Ectodermal cell (in vitro differentiated cells): ENCODE measurements around the gene SLC1A2.

Experiments used
- H3K27ac ChIP-seq: 2 replicates; pipeline ENCODE4 v1.7.0; 2013; ENCODE audit warnings: mild to moderate bottlenecking, low read depth, low read length; ENCODE audit not compliant: insufficient read depth, poor library complexity, severe bottlenecking
- H3K27me3 ChIP-seq: 2 replicates; pipeline ENCODE4 v1.7.0; 2013; ENCODE audit warnings: mild to moderate bottlenecking, low read length; ENCODE audit not compliant: insufficient read depth, control insufficient read depth, poor library complexity, severe bottlenecking
- H3K36me3 ChIP-seq: one replicate; pipeline ENCODE4 v1.7.0; 2013; ENCODE audit warnings: low read length; ENCODE audit not compliant: control insufficient read depth, insufficient read depth
- H3K4me1 ChIP-seq: one replicate; pipeline ENCODE4 v1.7.0; 2013; ENCODE audit warnings: low read length; ENCODE audit not compliant: control insufficient read depth, insufficient read depth
- H3K4me3 ChIP-seq: 2 replicates; pipeline ENCODE4 v1.7.0; 2013; ENCODE audit warnings: low read depth, low read length, control low read depth; ENCODE audit not compliant: insufficient read depth
- H3K9me3 ChIP-seq: 2 replicates; pipeline ENCODE4 v1.7.0; 2013; ENCODE audit warnings: mild to moderate bottlenecking, low read length, moderate library complexity; ENCODE audit not compliant: control insufficient read depth
- WGBS, 2 experiments: methylation state at CpG; one replicate each; pipeline ENCODE4 v1.1.7; 2013; ENCODE audit warnings: missing lambda C conversion rate in 2 of 2; 5-methylcytosine and 5-hydroxymethylcytosine counted together

The SLC1A2 gene

GRCh38 chr11:35215945-35216344 is 203.4 kb downstream of the SLC1A2 start:
- H3K27me3 ChIP-seq, result no peaks in the 10 kb centered on the region
- H3K27ac ChIP-seq, result no peak overlapping the region
- no peaks in the 10 kb centered on the region for H3K4me1 ChIP-seq
- no peaks in the 10 kb centered on the region for H3K36me3 ChIP-seq
- no peak overlapping the region for H3K4me3 ChIP-seq
- H3K9me3 ChIP-seq, result no peaks in the 10 kb centered on the region

DNA sequence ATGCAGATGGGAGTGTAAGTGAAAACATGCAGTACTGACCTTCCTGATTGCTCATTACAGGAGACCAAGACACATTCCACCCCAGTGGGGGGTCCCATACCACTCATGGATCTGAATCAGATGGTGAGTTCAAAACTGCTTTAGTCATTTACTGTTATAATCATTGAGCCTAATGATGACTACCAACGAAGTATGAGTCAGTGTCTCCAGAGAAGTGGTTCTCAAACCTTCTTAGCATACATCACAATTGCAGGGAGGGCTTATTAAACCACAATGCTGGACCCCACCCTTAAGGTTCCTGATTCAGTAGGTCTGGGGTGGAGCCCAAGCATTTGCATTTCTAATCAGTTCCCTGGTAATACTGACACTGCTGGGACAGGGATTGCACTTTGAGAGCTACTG is 204.6 kb downstream of the SLC1A2 start:
- no peak overlapping the region for H3K27ac ChIP-seq
- H3K4me1 ChIP-seq, result no peaks in the 10 kb centered on the region
- H3K4me3 ChIP-seq, result no peak overlapping the region
- no peaks in the 10 kb centered on the region for H3K9me3 ChIP-seq
- WGBS, 2 experiments, result 33 to 44% methylated on average over 1 of the region's 1 CpG
- no peaks in the 10 kb centered on the region for H3K36me3 ChIP-seq
- H3K27me3 ChIP-seq, result no peaks in the 10 kb centered on the region

DNA sequence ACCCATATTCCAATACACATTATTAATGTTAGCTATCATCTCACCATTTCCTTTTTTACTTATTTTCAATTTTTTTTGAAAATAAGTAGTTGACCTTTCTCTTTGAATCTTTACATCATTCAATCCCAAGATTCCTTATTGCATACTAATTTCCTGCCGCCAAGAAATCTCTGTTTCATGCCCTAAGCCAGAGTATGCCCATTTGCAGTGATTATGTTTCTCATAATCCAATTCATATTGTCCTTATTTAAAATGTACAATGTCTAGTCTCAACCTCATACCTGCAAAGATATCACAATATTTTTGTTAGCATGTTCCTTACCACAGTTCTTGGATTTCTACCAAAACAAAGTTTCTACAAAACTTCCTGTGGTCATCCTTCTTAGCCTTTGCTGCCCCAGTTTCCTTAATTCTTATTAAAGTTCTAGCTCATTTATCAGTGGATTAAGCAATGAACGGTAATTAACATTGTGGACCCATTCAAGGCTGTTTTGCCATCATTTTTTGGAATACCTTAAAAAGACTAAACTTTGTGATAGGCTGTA is 205.1 kb downstream of the SLC1A2 start:
- H3K9me3 ChIP-seq, result no peaks in the 10 kb centered on the region
- no peak overlapping the region for H3K27ac ChIP-seq
- no peaks in the 10 kb centered on the region for H3K36me3 ChIP-seq
- 94% methylated on average over 2 of the region's 2 CpGs for WGBS, 2 experiments
- no peaks in the 10 kb centered on the region for H3K27me3 ChIP-seq
- no peaks in the 10 kb centered on the region for H3K4me1 ChIP-seq
- no peak overlapping the region for H3K4me3 ChIP-seq

DNA sequence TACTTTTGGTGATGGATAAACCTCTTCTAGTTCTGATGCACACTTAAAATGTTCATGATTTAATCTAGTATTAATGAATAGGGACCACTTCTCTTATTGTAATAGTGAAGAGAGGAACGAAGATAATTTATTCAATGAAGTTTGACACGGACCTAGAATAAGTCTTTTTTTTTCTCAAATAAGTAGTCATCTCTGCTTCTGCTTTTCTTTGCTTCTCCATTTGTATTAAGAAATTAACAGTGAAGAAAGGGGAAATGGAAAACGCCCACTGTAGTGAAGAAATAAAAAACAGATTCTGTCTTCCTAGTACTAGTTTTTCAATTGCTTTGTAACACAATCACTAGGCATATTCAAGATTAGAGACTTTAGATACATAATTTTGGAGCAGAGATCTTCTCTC is 207.4 kb downstream of the SLC1A2 start:
- Histone ChIP-seq H3K4me3 (no peak overlapping the region), H3K9me3 (no peaks in the 10 kb centered on the region), H3K36me3 (no peaks in the 10 kb centered on the region), H3K27ac (no peak overlapping the region), H3K4me1 (no peaks in the 10 kb centered on the region), H3K27me3 (no peaks in the 10 kb centered on the region)
- WGBS, 2 experiments, result 90 to 95% methylated on average over 2 of the region's 3 CpGs

DNA sequence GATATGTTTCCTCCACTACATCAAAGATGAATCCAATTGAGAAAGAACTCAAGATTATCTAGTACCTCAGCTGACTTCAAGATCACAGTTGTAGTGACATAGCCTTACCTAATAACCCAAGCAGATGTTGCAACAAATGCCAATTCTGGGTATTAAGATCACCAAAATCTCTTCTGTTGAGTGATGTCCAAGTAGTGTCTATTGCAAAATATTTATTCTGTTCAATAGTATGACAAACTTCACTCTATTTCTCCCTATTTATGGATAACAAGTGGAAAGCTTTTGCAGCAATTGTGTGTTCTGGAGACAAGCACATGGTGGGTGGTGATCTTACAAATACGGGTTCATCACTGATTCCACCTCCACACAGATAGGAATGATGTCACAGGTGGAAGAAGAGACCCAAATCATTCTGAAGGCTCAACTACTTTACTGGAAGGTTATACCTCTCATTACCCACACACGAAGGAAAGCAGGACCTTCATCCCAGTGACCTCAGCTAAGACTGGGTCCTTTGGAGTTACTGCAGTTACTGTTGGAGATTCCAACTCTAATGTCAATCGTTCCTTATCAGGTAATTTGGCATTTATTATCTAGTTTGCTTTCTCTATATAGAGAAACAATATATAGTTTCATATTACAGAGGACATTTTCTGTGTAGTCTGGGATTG is 208.3 kb downstream of the SLC1A2 start:
- no peaks in the 10 kb centered on the region for H3K9me3 ChIP-seq
- 91 to 92% methylated on average over 2 to 3 of the region's 3 CpGs for WGBS, 2 experiments
- H3K27ac ChIP-seq, result no peak overlapping the region
- no peak overlapping the region for H3K4me3 ChIP-seq
- H3K36me3 ChIP-seq, result no peaks in the 10 kb centered on the region
- H3K4me1 ChIP-seq, result no peaks in the 10 kb centered on the region
- H3K27me3 ChIP-seq, result no peaks in the 10 kb centered on the region

DNA sequence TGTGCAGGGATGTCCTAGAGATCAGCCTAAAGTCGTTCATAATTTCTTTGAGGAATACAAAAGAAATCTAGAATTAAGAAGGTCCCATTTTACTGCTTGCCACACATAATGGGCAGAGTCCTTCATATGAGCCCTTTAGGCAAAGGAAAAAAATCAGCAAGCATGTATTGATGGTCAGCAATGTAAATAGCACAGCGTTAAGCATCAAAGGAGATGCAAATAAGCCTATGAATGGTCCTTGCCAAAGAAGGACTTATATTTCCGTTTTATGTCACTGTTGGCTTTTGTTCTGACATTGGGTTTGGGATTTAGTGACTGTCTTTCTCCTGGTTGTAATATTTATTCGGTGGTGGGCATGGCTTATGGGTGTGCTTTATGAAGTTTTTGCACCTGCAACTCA is 210.6 kb downstream of the SLC1A2 start:
- Histone ChIP-seq H3K36me3 (no peaks in the 10 kb centered on the region), H3K4me1 (peaks cover 3% of the 10 kb centered on the region), H3K27me3 (no peaks in the 10 kb centered on the region), H3K9me3 (no peaks in the 10 kb centered on the region), H3K27ac (no peak overlapping the region), H3K4me3 (no peak overlapping the region)
- WGBS, 2 experiments, result 75 to 77% methylated on average over 4 of the region's 4 CpGs

DNA sequence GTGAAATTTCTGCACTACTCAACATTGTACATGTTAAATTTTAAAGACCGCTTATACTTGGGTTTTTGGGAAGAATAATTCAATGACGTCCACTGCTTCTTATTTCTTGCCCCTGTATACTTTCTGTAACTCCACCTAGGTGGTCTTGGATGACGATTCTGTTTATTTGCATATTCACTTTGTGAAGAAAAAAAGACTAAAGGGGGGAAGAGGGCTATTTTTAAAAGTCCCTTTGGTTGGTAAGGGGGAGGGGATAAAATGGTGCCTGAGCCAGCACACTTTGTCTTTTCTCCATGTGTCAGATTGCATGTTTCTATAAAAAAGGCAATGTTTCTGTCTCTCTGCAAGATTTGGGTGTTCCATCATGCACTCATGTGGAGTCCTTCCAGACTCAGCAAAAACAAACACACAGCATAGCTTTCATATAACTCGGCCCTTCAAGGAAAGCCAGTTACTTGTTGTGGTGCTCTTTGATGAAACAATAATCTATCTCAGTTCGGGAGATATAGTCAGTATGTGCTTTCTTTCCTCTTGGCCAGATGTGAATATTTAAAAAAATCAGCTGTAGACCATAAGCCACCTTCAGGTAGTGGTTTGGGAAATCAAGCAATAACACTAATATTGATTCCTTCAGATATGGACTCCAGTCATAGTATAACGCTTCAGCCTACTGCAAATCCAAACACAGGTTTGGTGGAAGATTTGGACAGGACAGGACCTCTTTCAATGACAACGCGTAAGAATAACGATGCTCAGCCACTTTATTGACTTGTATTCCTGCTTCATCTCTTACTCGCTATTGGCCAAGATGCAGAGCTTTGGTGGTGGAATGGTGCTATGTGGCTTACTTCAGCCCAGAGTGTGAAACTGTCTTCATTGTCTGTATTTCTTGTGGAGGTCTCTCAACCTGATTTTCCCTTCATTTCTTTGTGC is 211.6 kb downstream of the SLC1A2 start:
- no peak overlapping the region for H3K4me3 ChIP-seq
- 92 to 93% methylated on average over 10 of the region's 10 CpGs for WGBS, 2 experiments
- H3K27ac ChIP-seq, result no peak overlapping the region
- no peaks in the 10 kb centered on the region for H3K36me3 ChIP-seq
- H3K4me1 ChIP-seq, result peaks cover 3% of the 10 kb centered on the region
- H3K27me3 ChIP-seq, result no peaks in the 10 kb centered on the region
- H3K9me3 ChIP-seq, result no peaks in the 10 kb centered on the region

GRCh38 chr11:35206616-35207015 is 212.7 kb downstream of the SLC1A2 start:
- WGBS, 2 experiments, result 93 to 94% methylated on average over 1 of the region's 1 CpG
- H3K4me3 ChIP-seq, result no peak overlapping the region
- peaks cover 3% of the 10 kb centered on the region for H3K4me1 ChIP-seq
- H3K27ac ChIP-seq, result no peak overlapping the region
- H3K27me3 ChIP-seq, result no peaks in the 10 kb centered on the region
- no peaks in the 10 kb centered on the region for H3K9me3 ChIP-seq
- no peaks in the 10 kb centered on the region for H3K36me3 ChIP-seq

DNA sequence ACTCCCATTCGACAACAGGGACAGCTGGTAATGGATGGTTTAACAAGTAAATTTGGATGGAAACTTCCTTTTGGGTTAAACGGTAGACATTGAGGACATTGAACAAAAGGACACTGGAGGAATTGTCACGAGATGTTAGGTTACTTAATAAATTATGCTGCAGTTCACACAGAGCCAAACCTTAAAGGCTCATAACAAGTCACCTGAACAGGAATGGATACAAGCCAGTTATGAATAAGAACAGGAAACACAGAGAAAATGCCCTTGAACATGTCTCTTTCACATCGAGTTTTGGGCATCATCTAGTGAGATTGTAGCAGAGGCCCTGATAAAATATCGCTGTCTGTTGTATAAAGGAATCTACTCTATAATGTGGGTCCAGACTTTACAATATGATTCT is 214.7 kb downstream of the SLC1A2 start:
- WGBS, 2 experiments, result 94 to 96% methylated on average over 5 of the region's 5 CpGs
- Histone ChIP-seq H3K4me3 (no peak overlapping the region), H3K36me3 (no peaks in the 10 kb centered on the region), H3K4me1 (peaks cover 3% of the 10 kb centered on the region), H3K9me3 (no peaks in the 10 kb centered on the region), H3K27me3 (no peaks in the 10 kb centered on the region), H3K27ac (no peak overlapping the region)
